NT2/D1 (cell line): Measurements from ENCODE around the gene OGA.

ENCODE experiments used
- SUZ12 ChIP-seq: IDR thresholded peaks from 2 replicates; pipeline ENCODE4 v1.6.1; 2011; ENCODE audit not compliant: insufficient read length, insufficient read depth; ENCODE audit errors: extremely low read depth
- YY1 ChIP-seq: IDR thresholded peaks from 2 replicates; pipeline ENCODE4 v1.6.1; 2011; ENCODE audit not compliant: insufficient read length, insufficient read depth

DNA sequence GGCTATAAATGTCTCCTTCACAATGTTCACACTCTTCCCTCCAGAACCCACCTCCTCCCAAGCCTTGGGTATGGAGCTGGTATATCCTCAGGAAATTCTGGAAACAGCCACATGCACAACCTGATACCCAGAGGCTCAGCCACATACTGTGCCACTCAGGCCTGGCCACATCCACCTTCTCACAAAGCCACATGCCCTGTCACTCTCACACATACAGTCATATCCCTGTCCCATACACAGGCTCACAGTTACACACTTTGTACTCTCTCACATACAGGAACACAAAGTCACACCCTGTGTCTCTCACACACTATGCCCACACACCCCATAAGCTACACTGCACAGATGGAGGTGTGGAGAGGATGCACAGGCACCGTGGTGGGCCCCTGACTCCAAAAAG is 15.2 kb upstream of the OGA start:
- no peak for TF ChIP-seq SUZ12
- TF ChIP-seq YY1 = no peak
